SK-N-SH (cell line): Measurements from ENCODE around the gene ABHD6. TPM values are rescaled to one million over a fixed set of nuclear protein-coding genes. Genes with fewer than 3 reads are reported as not detected.

Experiments
- CTCF ChIA-PET: fragments of 300-600, 350-600 bp; formaldehyde crosslinking; extraction: SDS; loops from one replicate; lab custom pipeline; 2021; lab: Yijun Ruan, JAX
- POLR2A ChIA-PET: fragments of 350-600 bp; sonication (Branson Sonifier 250); formaldehyde crosslinking; extraction: SDS; loops from one replicate; lab custom pipeline; 2020; ENCODE audit warnings: antibody characterized with exemption, inconsistent platforms; lab: Yijun Ruan, JAX
- DNase-seq: peaks from one replicate; pipeline ENCODE4 v3.0.0; 2012
- H2AFZ ChIP-seq: fragments of 200-600 bp; sonication (generic); 2 replicates; pipeline ENCODE4 v1.8.1; 2016; ENCODE audit warnings: antibody characterized with exemption, mild to moderate bottlenecking, low read depth
- H3F3A ChIP-seq: fragments of 200-600 bp; sonication (generic); replicated peaks from 2 replicates; pipeline ENCODE3; 2016; ENCODE audit warnings: antibody characterized with exemption, mild to moderate bottlenecking; ENCODE audit not compliant: insufficient read depth
- H3K27ac ChIP-seq, 2 experiments: fragments of 200-500 bp in 1 of 2; fragments of 200-600 bp in 1 of 2; sonication (Bioruptor generic) in 1 of 2; sonication (generic), shearing (Covaris generic) in 1 of 2; 2 replicates each; pipeline versions ENCODE4 v1.5.1 to v1.6.1; 2014 to 2016; ENCODE audit warnings: low read depth in 2 of 2, inconsistent platforms in 1 of 2, low read length in 1 of 2, mild to moderate bottlenecking in 1 of 2, mixed read lengths in 1 of 2
- H3K27me3 ChIP-seq: fragments of 200-600 bp; sonication (generic), shearing (Covaris generic); 2 replicates; pipeline ENCODE4 v1.6.1; 2016; ENCODE audit warnings: mixed run types; ENCODE audit not compliant: insufficient read depth
- H3K36me3 ChIP-seq, 2 experiments: fragments of 200-500 bp in 1 of 2; fragments of 200-600 bp in 1 of 2; sonication (Bioruptor generic) in 1 of 2; sonication (generic) in 1 of 2; replicated peaks in 1 of 2; 2 replicates each; pipeline versions ENCODE3 to v1.5.1; 2014 to 2016; ENCODE audit warnings: low read length in 1 of 2, mild to moderate bottlenecking in 1 of 2; ENCODE audit not compliant: insufficient read depth in 2 of 2, control insufficient read depth in 1 of 2
- H3K4me1 ChIP-seq, 2 experiments: fragments of 200-500 bp in 1 of 2; fragments of 200-600 bp in 1 of 2; sonication (Bioruptor generic) in 1 of 2; sonication (generic), shearing (Covaris generic) in 1 of 2; 2 replicates each; pipeline versions ENCODE4 v1.5.1 to v1.6.1; 2014 to 2016; ENCODE audit warnings: low read depth in 1 of 2, low read length in 1 of 2, mixed run types in 1 of 2; ENCODE audit not compliant: insufficient read depth in 2 of 2, control insufficient read depth in 1 of 2
- H3K4me2 ChIP-seq: fragments of 200-600 bp; sonication (generic), shearing (Covaris generic); 2 replicates; pipeline ENCODE4 v1.6.1; 2017; ENCODE audit warnings: mixed run types
- H3K4me3 ChIP-seq, 2 experiments: fragments of 200-500 bp in 1 of 2; fragments of 200-600 bp in 1 of 2; sonication (Bioruptor generic) in 1 of 2; sonication (generic), shearing (Covaris generic) in 1 of 2; 2 replicates each; pipeline versions ENCODE4 v1.5.1 to v1.8.1; 2014 to 2016; ENCODE audit warnings: low read depth in 2 of 2, inconsistent platforms in 1 of 2, low read length in 1 of 2, mild to moderate bottlenecking in 1 of 2, mixed read lengths in 1 of 2, moderate library complexity in 1 of 2
- H3K79me2 ChIP-seq: fragments of 200-600 bp; sonication (generic); 2 replicates; pipeline ENCODE4 v1.8.1; 2017; ENCODE audit warnings: mild to moderate bottlenecking; ENCODE audit not compliant: insufficient read depth
- H3K9ac ChIP-seq: fragments of 200-600 bp; sonication (generic); 2 replicates; pipeline ENCODE4 v1.6.1; 2017; ENCODE audit warnings: mixed run types
- H3K9me2 ChIP-seq: fragments of 200-600 bp; sonication (generic); 2 replicates; pipeline ENCODE4 v1.6.1; 2017; ENCODE audit warnings: mixed run types
- H3K9me3 ChIP-seq: fragments of 200-600 bp; sonication (generic); 2 replicates; pipeline ENCODE4 v1.6.1; 2017; ENCODE audit warnings: mixed run types, mild to moderate bottlenecking, moderate library complexity
- H4K20me1 ChIP-seq: fragments of 200-600 bp; sonication (generic); 2 replicates; pipeline ENCODE4 v1.6.1; 2017; ENCODE audit warnings: mild to moderate bottlenecking, mixed run types; ENCODE audit not compliant: insufficient read depth
- CTCF ChIP-seq: fragments of 200-600 bp; sonication (generic); IDR thresholded peaks from 2 replicates; pipeline ENCODE4 v1.6.1; 2017; ENCODE audit warnings: antibody characterized with exemption, mild to moderate bottlenecking, moderate library complexity
- EZH2phosphoT487 ChIP-seq: fragments of 200-600 bp; sonication (generic); IDR thresholded peaks from 2 replicates; pipeline ENCODE4 v1.6.1; 2017; ENCODE audit warnings: low read depth, mixed run types, mild to moderate bottlenecking, antibody characterized with exemption, moderate library complexity, borderline replicate concordance
- FOSL2 ChIP-seq: IDR thresholded peaks from 2 replicates; pipeline ENCODE4 v1.4.0; 2012; ENCODE audit warnings: low read depth, mild to moderate bottlenecking, moderate library complexity, borderline replicate concordance
- FOXM1 ChIP-seq: IDR thresholded peaks from 2 replicates; pipeline ENCODE4 v1.4.0; 2012; ENCODE audit warnings: low read depth, mild to moderate bottlenecking
- MAX ChIP-seq: IDR thresholded peaks from 2 replicates; pipeline ENCODE4 v1.4.0; 2012; ENCODE audit warnings: low read depth
- MEF2A ChIP-seq: IDR thresholded peaks from 2 replicates; pipeline ENCODE4 v1.4.0; 2012; ENCODE audit warnings: low read depth, borderline replicate concordance
- MXI1 ChIP-seq: IDR thresholded peaks from 2 replicates; pipeline ENCODE4 v1.6.1; 2012; ENCODE audit warnings: mild to moderate bottlenecking, low read depth, low read length, improper control_type of control experiment
- NFIC ChIP-seq: IDR thresholded peaks from 2 replicates; pipeline ENCODE4 v1.4.0; 2012; ENCODE audit warnings: borderline replicate concordance
- NRF1 ChIP-seq: IDR thresholded peaks from 2 replicates; pipeline ENCODE4 v1.6.1; 2012; ENCODE audit warnings: low read depth, mild to moderate bottlenecking, low read length
- RAD21 ChIP-seq: IDR thresholded peaks from 2 replicates; pipeline ENCODE4 v1.6.1; 2012; ENCODE audit warnings: mild to moderate bottlenecking, low read length
- REST ChIP-seq: IDR thresholded peaks from 2 replicates; pipeline ENCODE4 v1.6.1; 2012; ENCODE audit warnings: mild to moderate bottlenecking, low read depth, low read length, moderate library complexity
- SIN3A ChIP-seq: IDR thresholded peaks from 2 replicates; pipeline ENCODE4 v1.6.1; 2012; ENCODE audit warnings: low read depth, mild to moderate bottlenecking, low read length, moderate library complexity, borderline replicate concordance
- USF1 ChIP-seq: IDR thresholded peaks from 2 replicates; pipeline ENCODE4 v1.4.0; 2012; ENCODE audit warnings: low read depth, borderline replicate concordance
- USF2 ChIP-seq: fragments of 150-350 bp; IDR thresholded peaks from 2 replicates; pipeline ENCODE4 v1.6.1; 2017; ENCODE audit warnings: antibody characterized with exemption, low read length, low read depth, borderline replicate concordance
- YY1 ChIP-seq: IDR thresholded peaks from 2 replicates; pipeline ENCODE4 v1.4.0; 2012; ENCODE audit warnings: low read depth, mild to moderate bottlenecking
- ZBTB33 ChIP-seq: IDR thresholded peaks from 2 replicates; pipeline ENCODE4 v1.4.0; 2012; ENCODE audit warnings: low read depth, borderline replicate concordance
- WGBS: methylation state at CpG from one replicate; pipeline ENCODE4 v1.1.6; 2017; ENCODE audit warnings: low lambda C conversion rate; 5-methylcytosine and 5-hydroxymethylcytosine counted together
- polyA plus RNA-seq, 3 experiments: library from polyadenylated mRNA; depleted of rRNA; stranded (reverse); fragments of >200 nt; gene quantifications; 2 replicates each; pipeline ENCODE4 v1.2.3, GENCODE V29; 2012

ABHD6 gene
- polyA plus RNA-seq, 1 of the 3 experiments (the other 2 are of a cell fraction) = 10.7 TPM

- no peak for TF ChIP-seq FOXM1
- no peak for TF ChIP-seq NFIC
- TF ChIP-seq USF1 = no peak
- TF ChIP-seq MAX = no peak
- TF ChIP-seq EZH2phosphoT487 = no peak
- TF ChIP-seq REST = no peak
- TF ChIP-seq SIN3A = no peak
- TF ChIP-seq RAD21 = no peak
- no peak for TF ChIP-seq NRF1
- TF ChIP-seq MXI1 = no peak
- no peak for TF ChIP-seq CTCF
- TF ChIP-seq USF2 = no peak
- no peak for TF ChIP-seq FOSL2
- no peak for TF ChIP-seq ZBTB33
- TF ChIP-seq YY1 = no peak
- no peak for TF ChIP-seq MEF2A
- H3K4me3 ChIP-seq = no peak overlapping the region
- H4K20me1 ChIP-seq = no peaks in the 10 kb centered on the region
- no peaks in the 10 kb centered on the region for H3K36me3 ChIP-seq
- no peak overlapping the region for H3K9ac ChIP-seq
- H3K27ac ChIP-seq = no peak overlapping the region
- no peaks in the 10 kb centered on the region for H3K9me3 ChIP-seq
- no peak overlapping the region for H3K4me2 ChIP-seq
- no peaks in the 10 kb centered on the region for H3F3A ChIP-seq
- no peak overlapping the region for H2AFZ ChIP-seq
- no peaks in the 10 kb centered on the region for H3K9me2 ChIP-seq
- ChIA-PET CTCF (interaction anchor here (1.1 to 3.4 kb wide), 5 partner anchors 10 to 199 kb away, joined by 3 to 17 read pairs (median 4); partner anchors contain the start of gene FLNB), POLR2A (no interaction called here)
- H3K4me1 ChIP-seq = no peaks in the 10 kb centered on the region
- 50% methylated on average over 4 of the region's 4 CpGs for WGBS
- peaks cover 10% of the 10 kb centered on the region; the same call in 1 of the 2 replicates for H3K27me3 ChIP-seq
- no peak for DNase-seq
- no peaks in the 10 kb centered on the region for H3K79me2 ChIP-seq
Observed at GRCh38 chr3:58207954-58208353, 29.6 kb upstream of the ABHD6 start.
